ENCODE data around the gene TBC1D2B. TPM values are rescaled to one million over a fixed set of nuclear protein-coding genes. Genes with fewer than 3 reads are reported as not detected.

The TBC1D2B gene
- total and polyA plus RNA-seq, 2 of the 4 experiments (the other 2 are of a cell fraction), result 17.7 to 28.3 TPM

DNA sequence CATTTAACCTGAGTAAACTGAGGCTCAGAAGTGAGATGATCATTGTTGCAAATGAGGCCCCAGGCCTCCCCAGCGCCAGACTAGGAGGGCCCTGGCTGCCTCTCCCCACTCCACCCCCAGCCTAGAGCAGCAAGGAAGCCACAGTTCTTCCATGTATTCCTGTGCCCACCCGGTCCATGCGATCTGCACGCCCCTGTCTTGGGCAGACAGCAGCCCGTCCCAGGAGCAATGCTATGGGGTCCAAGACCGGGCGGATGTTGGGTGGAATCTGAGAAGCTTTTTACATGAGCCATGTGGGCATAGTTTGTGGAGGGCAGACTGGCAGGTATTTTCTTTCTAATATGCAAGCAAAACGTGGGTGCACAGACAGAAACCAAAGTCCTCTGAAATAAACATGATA is 30.0 kb upstream of the TBC1D2B start:
- Histone ChIP-seq H3K14ac (replicated peaks; ENCODE audit: low read depth, low read length) (no peak overlapping the region), H4K8ac (ENCODE audit: low read depth in 2 of 2, low read length in 2 of 2) (no peak overlapping the region), H2BK120ac (ENCODE audit: low read depth, low read length) (no peak overlapping the region), H3K23ac (ENCODE audit: low read depth, low read length) (no peak overlapping the region), H3K4me3 (ENCODE audit: insufficient read depth, low read depth, low read length) (no peak overlapping the region), H2AFZ (replicated peaks; ENCODE audit: low read length, poor library complexity) (no peak overlapping the region), H4K91ac (ENCODE audit: insufficient read depth, low read depth, low read length) (no peak overlapping the region), H2AK5ac (ENCODE audit: low read depth, low read length) (0 out of 2 replicates have a peak overlapping the region, but pooled peaks have one; percentile 9), H2BK20ac (ENCODE audit: low read depth, low read length) (no peak overlapping the region; the same call in 1 of the 2 replicates), H3K4me2 (ENCODE audit: low read depth, low read length) (no peak overlapping the region), H4K5ac (ENCODE audit: low read depth, low read length) (no peak overlapping the region), H3K4ac (ENCODE audit: low read depth, low read length) (no peak overlapping the region), H3K18ac (ENCODE audit: low read depth, low read length) (no peak overlapping the region), H3K9me1 (ENCODE audit: insufficient read depth, low read length) (no peaks in the 10 kb centered on the region), H3K27me3 (ENCODE audit: control insufficient read depth, insufficient read depth, low read length) (peaks cover 7% of the 10 kb centered on the region), H3K27ac (ENCODE audit: insufficient read depth, low read length) (no peak overlapping the region), H2BK5ac (ENCODE audit: low read depth, low read length, poor library complexity, severe bottlenecking) (no peak overlapping the region), H2AK9ac (replicated peaks; ENCODE audit: low read depth, low read length, poor library complexity) (no peak overlapping the region), H3K36me3 (ENCODE audit: control insufficient read depth, insufficient read depth, low read length) (no peaks in the 10 kb centered on the region), H3K9ac (ENCODE audit: low read depth, low read length) (no peak overlapping the region), H3K79me1 (ENCODE audit: low read depth in 1 of 2, low read length in 2 of 2) (no peaks in the 10 kb centered on the region), H3K56ac (ENCODE audit: extremely low read depth, insufficient read depth, low read length) (no peak overlapping the region), H2BK15ac (ENCODE audit: low read depth, low read length) (no peak overlapping the region), H3K4me1 (ENCODE audit: control insufficient read depth, insufficient read depth, low read length) (peaks cover 2% of the 10 kb centered on the region; the same call in 1 of the 2 replicates), H4K20me1 (ENCODE audit: insufficient read depth, low read length) (peaks cover 8% of the 10 kb centered on the region; the same call in 1 of the 2 replicates), H3K9me3 (ENCODE audit: control insufficient read depth, insufficient read depth, low read length) (no peaks in the 10 kb centered on the region)
- DNase-seq, result no peak
- dilution Hi-C loops (cut with HindIII; ENCODE audit: low sequenced_read_pairs, unreplicated experiment), result no loop called here
- ChIA-PET CTCF (interaction anchor here (1.2 to 2.3 kb wide), 5 partner anchors 25 to 148 kb away, joined by 5 to 27 read pairs (median 8); no protein-coding TSS in a partner anchor), POLR2A (ENCODE audit: unreplicated experiment) (no interaction called here)
- in situ Hi-C loops (cut with MboI; ENCODE audit: low sequenced_read_pairs), result loop anchor here (5.0 kb wide), 1 partner anchor 140 kb away; no protein-coding TSS in a partner anchor
- no peak for ATAC-seq (ENCODE audit: low read depth)
- TF ChIP-seq RFX5 (IDR thresholded peaks at IDR 0.05; ENCODE audit: low read depth, low read length) (no peak), NFE2L2 (IDR thresholded peaks at IDR 0.05; ENCODE audit: low read depth, low read length) (no peak), MAZ (IDR thresholded peaks at IDR 0.05; ENCODE audit: borderline replicate concordance, low read depth, low read length) (no peak), RCOR1 (IDR thresholded peaks at IDR 0.05; ENCODE audit: insufficient replicate concordance, low read length) (no peak), POLR2A (IDR thresholded peaks at IDR 0.05; ENCODE audit: low read depth, low read length) (no peak), MAFK (IDR thresholded peaks at IDR 0.05; ENCODE audit: low read depth, low read length) (no peak), SMC3 (IDR thresholded peaks at IDR 0.05; ENCODE audit: low read depth, low read length) (no peak), CEBPB (IDR thresholded peaks at IDR 0.05; ENCODE audit: low read depth, low read length) (no peak), CHD1 (IDR thresholded peaks at IDR 0.05; ENCODE audit: low read depth, low read length) (no peak), MXI1 (IDR thresholded peaks at IDR 0.05; ENCODE audit: borderline replicate concordance, low read depth, low read length) (no peak), BHLHE40 (IDR thresholded peaks at IDR 0.05; ENCODE audit: low read depth, low read length) (no peak), RAD21 (IDR thresholded peaks at IDR 0.05; ENCODE audit: low read length) (no peak), FOS (IDR thresholded peaks at IDR 0.05; ENCODE audit: low read depth, low read length) (no peak)
- TF ChIP-seq, protein P1, sequence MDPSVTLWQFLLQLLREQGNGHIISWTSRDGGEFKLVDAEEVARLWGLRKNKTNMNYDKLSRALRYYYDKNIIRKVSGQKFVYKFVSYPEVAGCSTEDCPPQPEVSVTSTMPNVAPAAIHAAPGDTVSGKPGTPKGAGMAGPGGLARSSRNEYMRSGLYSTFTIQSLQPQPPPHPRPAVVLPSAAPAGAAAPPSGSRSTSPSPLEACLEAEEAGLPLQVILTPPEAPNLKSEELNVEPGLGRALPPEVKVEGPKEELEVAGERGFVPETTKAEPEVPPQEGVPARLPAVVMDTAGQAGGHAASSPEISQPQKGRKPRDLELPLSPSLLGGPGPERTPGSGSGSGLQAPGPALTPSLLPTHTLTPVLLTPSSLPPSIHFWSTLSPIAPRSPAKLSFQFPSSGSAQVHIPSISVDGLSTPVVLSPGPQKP (IDR thresholded peaks at IDR 0.05; ENCODE audit: borderline replicate concordance, low read depth, low read length), result no peak
- TF ChIP-seq, protein P2, sequence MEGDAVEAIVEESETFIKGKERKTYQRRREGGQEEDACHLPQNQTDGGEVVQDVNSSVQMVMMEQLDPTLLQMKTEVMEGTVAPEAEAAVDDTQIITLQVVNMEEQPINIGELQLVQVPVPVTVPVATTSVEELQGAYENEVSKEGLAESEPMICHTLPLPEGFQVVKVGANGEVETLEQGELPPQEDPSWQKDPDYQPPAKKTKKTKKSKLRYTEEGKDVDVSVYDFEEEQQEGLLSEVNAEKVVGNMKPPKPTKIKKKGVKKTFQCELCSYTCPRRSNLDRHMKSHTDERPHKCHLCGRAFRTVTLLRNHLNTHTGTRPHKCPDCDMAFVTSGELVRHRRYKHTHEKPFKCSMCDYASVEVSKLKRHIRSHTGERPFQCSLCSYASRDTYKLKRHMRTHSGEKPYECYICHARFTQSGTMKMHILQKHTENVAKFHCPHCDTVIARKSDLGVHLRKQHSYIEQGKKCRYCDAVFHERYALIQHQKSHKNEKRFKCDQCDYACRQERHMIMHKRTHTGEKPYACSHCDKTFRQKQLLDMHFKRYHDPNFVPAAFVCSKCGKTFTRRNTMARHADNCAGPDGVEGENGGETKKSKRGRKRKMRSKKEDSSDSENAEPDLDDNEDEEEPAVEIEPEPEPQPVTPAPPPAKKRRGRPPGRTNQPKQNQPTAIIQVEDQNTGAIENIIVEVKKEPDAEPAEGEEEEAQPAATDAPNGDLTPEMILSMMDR (conservative IDR thresholded peaks at IDR 0.05; ENCODE audit: low read depth, low read length), result no peak
- WGBS, 2 experiments (ENCODE audit: extremely low coverage in 2 of 2, insufficient read length in 1 of 2), result 96% methylated on average over 6 of the region's 8 CpGs; no CpG with 5 or more reads in 1 of the 2 experiments
- BruUV-seq (replicated peaks), result no TSS peak
- intact Hi-C loops (cut with micrococcal nuclease), result no loop called here

All from IMR-90 (cell line).